Activated T-cell treated with anti-CD3 and anti-CD28 coated beads, Interleukin-2, amount 50 U/mL, for 72 hours (primary cell): Measurements from ENCODE around the gene DLST. TPM values are rescaled to one million over a fixed set of nuclear protein-coding genes. Genes with fewer than 3 reads are reported as not detected.

ENCODE experiments used
- ATAC-seq, 2 donors: fragments of 150-1000 bp; cut with Tn5 transposase; replicated peaks in 1 of 2; 2 replicates each; pipeline ENCODE4 v1.10.0; 2021; ENCODE audit warnings: moderate library complexity in 2 of 2, mild to moderate bottlenecking in 1 of 2
- DNase-seq, 2 donors: peaks; one replicate each; pipeline ENCODE4 v3.0.0; 2021 to 2022; ENCODE audit warnings: mixed read lengths in 1 of 2
- H3K27ac Mint-ChIP-seq: one replicate; pipeline ENCODE4 v1.8.0; 2022; ENCODE audit warnings: mild to moderate bottlenecking, moderate library complexity, mixed read lengths
- H3K27me3 Mint-ChIP-seq: one replicate; pipeline ENCODE4 v1.8.0; 2022; ENCODE audit warnings: low read depth, mixed read lengths
- H3K36me3 Mint-ChIP-seq, 2 donors: one replicate each; pipeline ENCODE4 v1.8.0; 2022; ENCODE audit warnings: mixed read lengths in 2 of 2, mild to moderate bottlenecking in 1 of 2; ENCODE audit not compliant: insufficient read depth in 2 of 2
- H3K4me1 Mint-ChIP-seq: one replicate; pipeline ENCODE4 v1.8.0; 2022; ENCODE audit warnings: low read depth, mixed read lengths
- H3K4me3 Mint-ChIP-seq, 2 donors: one replicate each; pipeline ENCODE4 v1.8.0; 2022; ENCODE audit warnings: mild to moderate bottlenecking in 2 of 2, mixed read lengths in 2 of 2, moderate library complexity in 2 of 2
- H3K9me3 Mint-ChIP-seq, 2 donors: one replicate each; pipeline ENCODE4 v1.8.0; 2022; ENCODE audit warnings: mixed read lengths in 2 of 2
- total RNA-seq, 2 donors: library from RNA; stranded (reverse); gene quantifications; one replicate each; pipeline ENCODE4 v1.2.3, GENCODE V29; 2022

DLST gene
- total RNA-seq, 2 donors from 2014 or later, result 151 to 183 TPM

DNA sequence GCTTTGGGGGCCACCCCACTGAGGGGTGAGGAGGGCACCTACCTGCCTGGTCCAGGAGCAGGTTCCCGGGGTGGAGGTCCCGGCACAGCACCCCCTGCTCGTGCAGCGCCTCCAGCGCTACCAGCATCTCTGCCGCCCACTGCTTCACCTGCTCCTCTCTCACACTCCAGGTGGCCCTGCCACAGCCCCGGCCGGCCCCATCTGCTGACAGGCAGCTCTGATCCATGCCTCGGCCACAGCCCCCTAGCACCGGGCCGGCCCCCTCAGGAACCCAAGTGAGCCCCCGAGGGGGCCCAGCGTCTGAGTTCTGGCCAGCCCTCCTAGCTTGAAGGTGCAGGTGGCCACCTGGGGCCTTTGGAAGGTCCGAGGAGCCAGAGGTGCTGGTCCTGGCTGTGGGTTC, 27.8 kb downstream of the DLST start:
- Mint-ChIP-seq H3K4me3 (no peak overlapping the region), H3K4me1 (peaks cover 6% of the 10 kb centered on the region), H3K27ac (no peak overlapping the region), H3K36me3 (no peaks in the 10 kb centered on the region), H3K27me3 (no peaks in the 10 kb centered on the region), H3K9me3 (no peaks in the 10 kb centered on the region)
- DNase-seq (no peak), ATAC-seq (no peak)

DNA sequence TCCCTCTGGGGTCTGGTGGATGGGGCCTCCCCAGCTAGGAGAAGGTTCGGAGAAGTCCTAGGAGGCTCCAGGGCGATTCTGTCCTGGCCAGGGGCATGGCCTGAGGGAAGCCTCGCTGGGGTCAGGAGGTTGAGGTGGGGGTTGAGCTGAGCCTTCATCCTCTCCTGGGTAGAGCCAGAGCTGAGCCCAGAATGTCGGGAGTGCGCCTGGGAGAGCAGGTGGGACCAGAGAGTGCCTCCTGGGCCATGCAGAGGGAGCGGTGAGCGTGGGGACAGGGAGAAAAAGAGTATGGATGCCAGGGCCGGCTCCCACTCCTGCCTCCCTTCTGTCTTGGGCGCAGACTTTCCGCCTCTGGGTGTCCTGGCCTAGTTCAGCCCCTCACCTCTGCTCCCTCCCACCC, 28.2 kb downstream of the DLST start:
- ATAC-seq (no peak), DNase-seq (no peak)
- Mint-ChIP-seq H3K4me1 (peaks cover 6% of the 10 kb centered on the region), H3K27ac (no peak overlapping the region), H3K4me3 (no peak overlapping the region), H3K36me3 (no peaks in the 10 kb centered on the region), H3K27me3 (no peaks in the 10 kb centered on the region), H3K9me3 (no peaks in the 10 kb centered on the region)

DNA sequence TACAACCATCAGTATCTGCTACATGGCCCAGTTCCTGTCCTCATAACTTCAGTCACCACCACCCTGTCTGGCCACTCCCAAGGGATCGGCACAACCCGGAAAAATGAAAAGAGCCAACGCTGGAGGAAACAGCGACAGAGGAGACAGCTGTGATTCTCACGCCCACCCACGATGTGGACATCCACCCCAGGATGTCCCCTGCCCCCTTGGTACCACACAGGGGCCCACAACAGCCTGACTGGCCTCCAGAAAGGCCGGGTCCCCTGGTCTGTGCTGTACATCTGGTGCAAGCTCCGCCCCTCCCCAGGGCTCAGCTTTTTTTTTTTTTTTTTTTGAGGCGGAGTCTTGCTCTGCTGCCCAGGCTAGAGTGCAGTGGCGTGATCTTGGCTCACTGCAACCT, 28.8 kb downstream of the DLST start:
- Mint-ChIP-seq H3K9me3 (no peaks in the 10 kb centered on the region), H3K4me3 (no peak overlapping the region), H3K27ac (no peak overlapping the region), H3K4me1 (peaks cover 1% of the 10 kb centered on the region), H3K27me3 (no peaks in the 10 kb centered on the region), H3K36me3 (no peaks in the 10 kb centered on the region)
- ATAC-seq, result no peak
- DNase-seq, result no peak

DNA sequence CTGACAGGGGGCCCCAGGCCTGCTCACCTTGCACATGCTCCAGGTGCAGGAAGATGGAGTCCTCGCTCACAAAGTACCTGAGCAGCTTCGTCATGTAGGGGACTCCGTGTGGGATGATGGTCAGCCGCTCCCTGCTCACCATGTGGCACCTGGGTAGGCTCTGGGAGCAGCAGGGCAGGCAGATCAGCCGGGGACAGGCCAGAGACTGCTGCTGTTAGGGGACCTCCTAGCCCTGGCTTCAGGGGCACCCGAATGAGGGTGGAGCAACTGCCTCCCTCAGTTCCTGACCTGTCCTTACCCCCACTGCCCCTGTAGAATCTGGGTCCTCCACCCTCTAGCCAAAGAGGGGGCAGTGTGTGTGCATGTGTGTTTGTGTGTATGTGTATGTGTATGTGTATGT, 29.5 kb downstream of the DLST start:
- Mint-ChIP-seq H3K4me3 (no peak overlapping the region), H3K27me3 (no peaks in the 10 kb centered on the region), H3K9me3 (no peaks in the 10 kb centered on the region), H3K27ac (no peak overlapping the region), H3K4me1 (no peaks in the 10 kb centered on the region), H3K36me3 (no peaks in the 10 kb centered on the region)
- ATAC-seq, result no peak
- no peak for DNase-seq

DNA sequence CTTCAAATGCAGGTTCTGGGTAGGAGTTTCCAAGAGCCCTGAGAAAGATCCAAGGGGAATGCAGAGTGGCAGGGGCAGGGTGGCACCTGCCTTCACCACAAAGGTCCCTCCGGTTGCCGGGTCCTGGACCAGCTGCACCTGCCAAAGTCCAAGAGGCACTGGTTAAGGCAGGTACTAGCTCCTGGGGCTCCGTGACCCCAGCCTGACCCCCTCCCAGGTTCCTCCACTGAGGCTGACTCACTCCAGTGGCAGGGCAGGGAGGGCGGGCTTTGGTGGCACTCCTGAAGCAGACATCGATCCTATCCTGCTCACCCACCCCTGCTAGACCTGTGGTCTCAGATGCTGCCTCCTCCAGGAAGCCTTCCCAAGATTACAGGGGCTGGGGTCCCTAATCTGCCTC, 30.0 kb downstream of the DLST start:
- no peak for ATAC-seq

DNA sequence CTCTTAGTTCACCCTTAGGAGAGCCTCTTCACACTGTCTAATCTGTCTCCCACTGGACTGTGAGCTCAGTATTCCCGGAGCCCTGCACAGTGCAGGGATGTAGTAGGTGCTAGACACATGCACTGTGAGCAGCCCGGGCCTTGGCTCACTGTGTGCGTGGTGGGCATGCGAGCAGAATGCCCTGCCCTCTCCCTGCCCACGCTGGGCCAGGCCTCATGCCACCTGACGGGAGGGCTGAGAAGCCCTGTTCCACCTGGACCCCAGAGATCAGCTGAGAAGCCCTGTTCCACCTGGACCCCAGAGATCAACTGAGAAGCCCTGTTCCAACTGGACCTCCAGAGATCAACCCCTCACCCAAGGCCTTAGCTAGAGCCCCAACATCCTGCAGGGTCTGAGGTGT, 30.4 kb downstream of the DLST start:
- no peak overlapping the region for H3K27ac Mint-ChIP-seq
- ATAC-seq (peak in 1 of 2 donors; percentile 8), DNase-seq (no peak)
- H3K4me1 Mint-ChIP-seq, result no peaks in the 10 kb centered on the region
- H3K9me3 Mint-ChIP-seq, result no peaks in the 10 kb centered on the region
- no peak overlapping the region for H3K4me3 Mint-ChIP-seq
- no peaks in the 10 kb centered on the region for H3K36me3 Mint-ChIP-seq
- no peaks in the 10 kb centered on the region for H3K27me3 Mint-ChIP-seq

More for the DNA sequence above, 30.0 kb downstream of the DLST start:
- DNase-seq, result no peak
- Mint-ChIP-seq H3K4me3 (no peak overlapping the region), H3K27me3 (no peaks in the 10 kb centered on the region), H3K27ac (no peak overlapping the region), H3K36me3 (no peaks in the 10 kb centered on the region), H3K4me1 (no peaks in the 10 kb centered on the region), H3K9me3 (no peaks in the 10 kb centered on the region)

DNA sequence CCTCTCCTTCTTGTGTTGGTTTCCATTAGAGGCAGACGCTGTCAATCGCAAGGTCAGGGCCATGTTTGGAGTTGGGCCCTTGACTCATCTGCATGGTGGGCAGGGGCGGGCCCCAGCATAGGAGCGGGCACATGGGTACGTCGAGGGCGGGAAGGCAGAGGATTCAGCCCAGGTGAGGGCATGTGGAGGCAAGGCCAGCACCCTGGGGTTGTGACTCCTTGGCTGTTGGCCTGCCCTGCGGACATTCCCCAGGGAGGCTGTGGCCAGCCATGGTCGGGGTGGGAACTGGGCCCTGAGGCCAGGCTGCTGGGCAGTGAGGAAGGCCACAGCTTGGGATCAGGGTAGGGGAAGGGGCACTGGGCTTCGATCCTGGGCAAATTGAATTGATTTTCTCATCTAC, 31.1 kb downstream of the DLST start:
- ATAC-seq, result no peak
- Mint-ChIP-seq H3K4me3 (no peak overlapping the region), H3K4me1 (no peaks in the 10 kb centered on the region), H3K27me3 (no peaks in the 10 kb centered on the region), H3K9me3 (no peaks in the 10 kb centered on the region), H3K36me3 (no peaks in the 10 kb centered on the region), H3K27ac (no peak overlapping the region)
- no peak for DNase-seq

DNA sequence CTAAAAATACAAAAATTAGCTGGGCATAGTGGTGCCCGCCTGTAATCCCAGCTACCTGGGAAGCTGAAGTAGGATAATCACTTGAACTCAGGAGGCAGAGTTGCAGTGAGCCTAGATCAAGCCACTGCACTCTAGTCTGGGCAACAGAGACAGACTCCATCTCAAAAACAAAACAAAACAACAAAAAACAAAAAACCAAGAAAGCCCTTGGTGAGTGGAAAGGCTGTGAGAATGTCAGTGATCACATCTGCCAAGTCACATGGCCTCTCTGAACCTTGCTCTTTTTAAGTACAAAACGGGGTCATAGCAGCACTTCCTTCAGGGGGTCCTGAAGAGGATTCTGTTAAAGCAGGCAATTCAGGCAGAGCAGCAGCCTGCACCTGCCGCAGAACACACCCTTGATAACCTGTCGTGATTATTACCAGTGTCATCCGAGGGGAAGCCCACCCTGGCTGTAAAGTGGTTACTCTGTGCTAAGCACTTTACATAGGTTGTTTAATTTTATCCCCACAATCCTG, 31.7 kb downstream of the DLST start:
- H3K36me3 Mint-ChIP-seq, result no peaks in the 10 kb centered on the region
- ATAC-seq, result no peak

DNA sequence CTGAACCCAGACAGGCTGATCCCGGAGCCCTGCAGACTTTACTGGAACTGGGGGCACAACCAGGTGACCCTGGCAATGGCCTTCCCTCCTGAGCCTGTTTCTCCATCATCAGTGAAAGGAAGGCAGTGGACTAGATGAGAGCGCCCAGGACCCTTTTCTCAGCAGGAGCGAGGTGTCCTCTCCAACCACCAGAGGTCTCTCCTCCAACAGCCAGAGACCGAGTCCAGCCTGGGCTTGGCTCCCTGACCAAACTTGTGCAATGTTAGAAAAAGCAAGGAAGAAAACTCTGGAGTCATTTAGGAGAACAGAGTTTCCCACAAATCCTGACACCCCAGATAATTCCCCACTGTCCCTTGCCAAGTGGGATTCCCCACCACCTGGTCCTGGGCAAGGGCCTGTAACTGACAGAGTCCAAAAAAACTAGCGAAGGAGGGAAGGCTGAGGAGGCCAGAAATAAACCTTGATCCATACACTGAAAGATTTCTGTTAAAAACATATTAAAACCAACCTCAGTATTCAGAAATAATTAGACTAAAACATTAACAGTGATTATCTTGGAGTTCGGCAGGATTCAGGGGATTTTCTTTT, 32.4 kb downstream of the DLST start:
- Mint-ChIP-seq H3K27ac (no peak overlapping the region), H3K4me1 (no peaks in the 10 kb centered on the region), H3K27me3 (no peaks in the 10 kb centered on the region), H3K4me3 (no peak overlapping the region), H3K9me3 (no peaks in the 10 kb centered on the region), H3K36me3 (no peaks in the 10 kb centered on the region)
- ATAC-seq (no peak), DNase-seq (peak in 1 of 2 donors; percentile 15)

More for the DNA sequence above, 31.7 kb downstream of the DLST start:
- DNase-seq, result no peak
- H3K4me1 Mint-ChIP-seq, result no peaks in the 10 kb centered on the region
- H3K27me3 Mint-ChIP-seq, result no peaks in the 10 kb centered on the region
- H3K4me3 Mint-ChIP-seq, result no peak overlapping the region
- no peak overlapping the region for H3K27ac Mint-ChIP-seq
- no peaks in the 10 kb centered on the region for H3K9me3 Mint-ChIP-seq

DNA sequence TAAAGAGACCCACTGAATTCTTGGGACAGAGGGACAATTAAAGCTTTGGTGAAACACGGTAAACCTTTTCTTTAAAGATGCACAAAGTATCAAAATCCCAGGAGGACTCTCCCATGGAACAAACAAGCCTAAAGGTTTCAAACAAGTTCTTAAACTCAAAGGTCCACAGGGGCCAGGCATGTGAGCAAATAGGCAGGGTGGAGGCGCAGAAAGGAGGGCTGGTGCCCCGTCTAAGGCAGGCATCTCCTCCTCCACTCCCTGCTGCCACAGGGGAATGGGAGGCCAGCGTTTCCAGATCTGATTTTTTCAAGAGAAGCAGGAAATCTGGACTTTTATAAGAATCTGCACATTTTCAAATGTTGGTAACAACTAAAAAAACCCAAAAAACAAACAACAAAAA, 33.7 kb downstream of the DLST start:
- no peak overlapping the region for H3K4me3 Mint-ChIP-seq
- H3K4me1 Mint-ChIP-seq, result no peaks in the 10 kb centered on the region
- no peaks in the 10 kb centered on the region for H3K36me3 Mint-ChIP-seq
- DNase-seq (no peak), ATAC-seq (no peak)
- H3K9me3 Mint-ChIP-seq, result no peaks in the 10 kb centered on the region
- no peak overlapping the region for H3K27ac Mint-ChIP-seq
- no peaks in the 10 kb centered on the region for H3K27me3 Mint-ChIP-seq

DNA sequence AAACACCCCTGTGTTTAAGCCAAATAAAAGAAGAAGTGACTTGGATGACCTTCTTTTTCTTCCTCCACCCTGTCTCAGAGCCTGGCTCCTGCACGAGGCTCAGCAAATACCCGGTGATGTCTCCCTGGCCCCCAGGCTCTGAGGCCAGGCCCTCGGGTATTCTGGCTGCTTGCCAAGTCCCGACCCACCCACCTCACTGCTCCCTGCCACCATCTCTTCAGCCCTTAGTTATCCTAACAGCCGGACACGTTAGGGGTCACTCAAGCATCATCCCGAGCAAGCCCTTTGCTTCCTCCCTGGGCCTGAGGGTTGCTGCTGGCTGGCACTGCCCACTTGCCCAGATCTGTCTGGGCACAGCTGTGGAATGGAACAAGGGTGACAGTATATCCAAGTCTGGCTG, 34.1 kb downstream of the DLST start:
- no peak for DNase-seq
- no peaks in the 10 kb centered on the region for H3K27me3 Mint-ChIP-seq
- H3K36me3 Mint-ChIP-seq, result no peaks in the 10 kb centered on the region
- ATAC-seq, result no peak
- H3K4me1 Mint-ChIP-seq, result no peaks in the 10 kb centered on the region
- no peak overlapping the region for H3K4me3 Mint-ChIP-seq
- H3K27ac Mint-ChIP-seq, result no peak overlapping the region
- no peaks in the 10 kb centered on the region for H3K9me3 Mint-ChIP-seq

DNA sequence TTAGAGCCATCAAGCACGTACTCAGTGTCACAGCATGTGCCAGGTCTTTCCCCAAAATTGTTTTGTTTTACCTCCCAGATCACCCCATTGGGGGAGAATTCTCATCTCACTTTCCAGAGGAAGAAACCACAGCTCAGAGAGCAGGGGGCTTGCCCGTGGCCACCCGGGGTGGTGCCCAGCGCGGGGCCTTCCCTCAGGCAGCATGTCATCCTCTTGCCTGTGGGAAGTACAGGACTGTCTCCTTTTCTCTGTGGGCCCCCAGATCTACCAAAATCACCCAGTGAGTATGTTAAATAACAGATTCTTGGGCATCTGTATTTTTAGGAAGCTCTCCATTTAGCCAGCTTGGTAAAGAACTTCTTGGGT, 35.4 kb downstream of the DLST start:
- Mint-ChIP-seq H3K27me3 (no peaks in the 10 kb centered on the region), H3K4me3 (no peak overlapping the region), H3K9me3 (no peaks in the 10 kb centered on the region), H3K4me1 (peaks cover 4% of the 10 kb centered on the region), H3K27ac (no peak overlapping the region), H3K36me3 (no peaks in the 10 kb centered on the region)
- ATAC-seq (no peak), DNase-seq (no peak)

DNA sequence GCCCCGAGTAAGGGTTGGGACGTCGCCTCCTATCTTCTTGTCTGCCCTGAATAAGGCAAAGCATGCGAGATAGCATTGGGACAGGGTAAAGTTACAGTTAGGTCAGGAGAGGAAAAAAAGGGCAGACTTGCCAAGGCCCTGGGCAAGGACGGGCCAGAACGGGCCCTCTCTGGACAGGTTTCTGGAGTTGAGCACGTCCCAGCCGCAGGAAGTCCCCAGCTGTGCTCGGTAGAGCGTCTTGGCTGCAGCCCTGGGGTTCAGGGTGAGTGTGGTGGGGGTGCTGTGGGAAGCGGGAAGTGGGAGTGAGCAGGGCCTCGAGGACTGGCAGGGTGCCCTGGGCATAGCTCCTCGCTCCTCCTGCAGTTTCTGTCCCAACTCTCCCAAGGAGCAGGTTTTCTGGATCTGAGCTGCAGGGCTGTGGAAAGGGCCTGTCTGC, 35.9 kb downstream of the DLST start:
- H3K36me3 Mint-ChIP-seq, result no peaks in the 10 kb centered on the region
- H3K27ac Mint-ChIP-seq, result no peak overlapping the region
- no peak for ATAC-seq
- H3K9me3 Mint-ChIP-seq, result no peaks in the 10 kb centered on the region
- peaks cover 8% of the 10 kb centered on the region for H3K4me1 Mint-ChIP-seq
- H3K4me3 Mint-ChIP-seq, result no peak overlapping the region
- H3K27me3 Mint-ChIP-seq, result no peaks in the 10 kb centered on the region
- DNase-seq, result no peak

DNA sequence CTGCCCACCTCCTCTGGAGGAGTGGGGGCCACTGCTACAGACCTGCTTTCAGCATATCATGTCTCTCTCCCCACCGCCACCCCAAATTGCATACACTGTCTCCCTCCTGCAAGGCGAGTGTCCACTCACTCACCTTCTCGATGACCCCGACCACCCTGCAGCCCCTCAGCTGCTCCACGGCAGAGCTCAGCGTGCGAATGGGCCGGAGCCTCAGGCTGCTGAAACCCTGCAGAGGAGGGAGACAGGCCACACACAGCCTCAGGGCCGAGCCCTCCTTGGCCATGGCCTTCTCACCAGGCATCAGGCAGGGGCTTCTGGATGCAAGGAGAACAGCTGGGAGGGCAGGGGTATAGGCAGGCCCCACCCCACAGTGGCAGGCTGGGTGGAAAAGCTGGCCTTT, 36.7 kb downstream of the DLST start:
- Mint-ChIP-seq H3K9me3 (no peaks in the 10 kb centered on the region), H3K36me3 (no peaks in the 10 kb centered on the region), H3K4me1 (peaks cover 9% of the 10 kb centered on the region), H3K27me3 (no peaks in the 10 kb centered on the region), H3K4me3 (no peak overlapping the region), H3K27ac (no peak overlapping the region)
- DNase-seq (no peak), ATAC-seq (no peak)
